HG03342 (cell line): ENCODE measurements around the gene ZMYND10.
A peak's percentile ranks its signal among the peaks of the same experiment; 100 is the strongest.

ENCODE experiments used
- ATAC-seq: cut with Tn5 transposase; IDR thresholded peaks from one replicate; pipeline ENCODE4 v1.9.1; 2021; ENCODE audit warnings: mild to moderate bottlenecking, moderate library complexity; ENCODE audit not compliant: unreplicated experiment

The ZMYND10 gene

GRCh38 chr3:50292159-50293078, 53.1 kb downstream of the ZMYND10 start, which contains the start of gene IFRD2:
Gene IFRD2, minus strand, starts transcription at chr3:50292429. Its CDS starts 155 bp downstream, at chr3:50292274.
- ATAC-seq = peak; percentile 96
